Smooth muscle cell (in vitro differentiated cells): ENCODE data around the gene FCGBP. TPM values are rescaled to one million over a fixed set of nuclear protein-coding genes. Genes with fewer than 3 reads are reported as not detected.

Experiments used
- DNase-seq: peaks from one replicate; lab custom pipeline; 2025; ENCODE audit not compliant: unreplicated experiment; lab: John Stamatoyannopoulos, UW
- H2AFZ ChIP-seq: fragments of 200-600 bp; sonication (generic); 2 replicates; pipeline ENCODE4 v1.6.0; 2016; ENCODE audit warnings: antibody characterized with exemption, low read depth, mild to moderate bottlenecking
- H3F3A ChIP-seq: fragments of 200-600 bp; sonication (generic); 2 replicates; pipeline ENCODE4 v1.6.0; 2017; ENCODE audit warnings: antibody characterized with exemption, low read depth
- H3K27ac ChIP-seq: fragments of 200-600 bp; sonication (generic); 2 replicates; pipeline ENCODE4 v1.5.1; 2016; ENCODE audit warnings: low read depth, mild to moderate bottlenecking
- H3K27me3 ChIP-seq: fragments of 200-600 bp; sonication (generic); 2 replicates; pipeline ENCODE4 v1.6.1; 2016; ENCODE audit warnings: low read depth, mild to moderate bottlenecking
- H3K36me3 ChIP-seq: fragments of 200-600 bp; sonication (generic); 2 replicates; pipeline ENCODE4 v1.5.1; 2016; ENCODE audit warnings: low read depth
- H3K4me1 ChIP-seq: fragments of 200-600 bp; sonication (generic); 2 replicates; pipeline ENCODE4 v1.5.1; 2016; ENCODE audit warnings: low read depth
- H3K4me2 ChIP-seq: fragments of 200-600 bp; sonication (generic); 2 replicates; pipeline ENCODE4 v1.6.0; 2016; ENCODE audit warnings: mild to moderate bottlenecking
- H3K4me3 ChIP-seq: fragments of 200-600 bp; sonication (generic); 2 replicates; pipeline ENCODE4 v1.5.1; 2016; ENCODE audit warnings: mild to moderate bottlenecking
- H3K79me2 ChIP-seq: fragments of 200-600 bp; sonication (generic); 2 replicates; pipeline ENCODE4 v1.6.0; 2016; ENCODE audit warnings: low read depth, mild to moderate bottlenecking
- H3K9ac ChIP-seq: fragments of 200-600 bp; sonication (generic); 2 replicates; pipeline ENCODE4 v1.6.0; 2016; ENCODE audit warnings: low read depth
- H3K9me3 ChIP-seq: fragments of 200-600 bp; sonication (generic); replicated peaks from 2 replicates; pipeline ENCODE4 v1.5.1; 2016; ENCODE audit warnings: low read depth
- H4K20me1 ChIP-seq: fragments of 200-600 bp; sonication (generic); 2 replicates; pipeline ENCODE4 v1.6.0; 2016; ENCODE audit warnings: low read depth
- WGBS: methylation state at CpG from one replicate; pipeline ENCODE4 v1.1.7; 2016; ENCODE audit warnings: low lambda C conversion rate; 5-methylcytosine and 5-hydroxymethylcytosine counted together
- polyA plus RNA-seq: library from polyadenylated mRNA; unstranded; fragments of >200 nt; fragmentation: Nextera tagmentation; extraction: Ambion mirVana; gene quantifications from 2 replicates; pipeline ENCODE4 v1.2.1, GENCODE V29; 2016
- total RNA-seq: library from RNA; depleted of rRNA; stranded (reverse); fragments of >200 nt; gene quantifications from 2 replicates; pipeline ENCODE4 v1.2.3, GENCODE V29; 2014
- TF ChIP-seq, protein P1 (sequence below): fragments of 200-600 bp; sonication (generic); IDR thresholded peaks from 2 replicates; pipeline ENCODE4 v1.5.1; 2017; ENCODE audit warnings: borderline replicate concordance, mild to moderate bottlenecking, antibody characterized with exemption; ENCODE audit not compliant: insufficient read depth, poor library complexity, severe bottlenecking

Gene FCGBP
- total and polyA plus RNA-seq, 2 experiments from 2014 or later = 0.15 to 0.18 TPM

- no peak overlapping the region for H3K27ac ChIP-seq
- no peak overlapping the region for H3K4me2 ChIP-seq
- TF ChIP-seq, protein P1, sequence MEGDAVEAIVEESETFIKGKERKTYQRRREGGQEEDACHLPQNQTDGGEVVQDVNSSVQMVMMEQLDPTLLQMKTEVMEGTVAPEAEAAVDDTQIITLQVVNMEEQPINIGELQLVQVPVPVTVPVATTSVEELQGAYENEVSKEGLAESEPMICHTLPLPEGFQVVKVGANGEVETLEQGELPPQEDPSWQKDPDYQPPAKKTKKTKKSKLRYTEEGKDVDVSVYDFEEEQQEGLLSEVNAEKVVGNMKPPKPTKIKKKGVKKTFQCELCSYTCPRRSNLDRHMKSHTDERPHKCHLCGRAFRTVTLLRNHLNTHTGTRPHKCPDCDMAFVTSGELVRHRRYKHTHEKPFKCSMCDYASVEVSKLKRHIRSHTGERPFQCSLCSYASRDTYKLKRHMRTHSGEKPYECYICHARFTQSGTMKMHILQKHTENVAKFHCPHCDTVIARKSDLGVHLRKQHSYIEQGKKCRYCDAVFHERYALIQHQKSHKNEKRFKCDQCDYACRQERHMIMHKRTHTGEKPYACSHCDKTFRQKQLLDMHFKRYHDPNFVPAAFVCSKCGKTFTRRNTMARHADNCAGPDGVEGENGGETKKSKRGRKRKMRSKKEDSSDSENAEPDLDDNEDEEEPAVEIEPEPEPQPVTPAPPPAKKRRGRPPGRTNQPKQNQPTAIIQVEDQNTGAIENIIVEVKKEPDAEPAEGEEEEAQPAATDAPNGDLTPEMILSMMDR = no peak
- H3F3A ChIP-seq = no peaks in the 10 kb centered on the region
- H3K4me3 ChIP-seq = no peak overlapping the region
- no peak overlapping the region for H2AFZ ChIP-seq
- H3K27me3 ChIP-seq = no peaks in the 10 kb centered on the region
- no peaks in the 10 kb centered on the region for H4K20me1 ChIP-seq
- no peaks in the 10 kb centered on the region for H3K9me3 ChIP-seq
- no peaks in the 10 kb centered on the region for H3K36me3 ChIP-seq
- H3K4me1 ChIP-seq = no peaks in the 10 kb centered on the region
- no peak overlapping the region for H3K9ac ChIP-seq
- 94% methylated on average over 20 of the region's 20 CpGs for WGBS
- DNase-seq = no peak
- no peaks in the 10 kb centered on the region for H3K79me2 ChIP-seq
These were observed 20.6 kb downstream of the FCGBP start for GRCh38 chr19:39913682-39914333.

GRCh38 chr19:39908803-39909202, 25.6 kb downstream of the FCGBP start:
- H3K4me2 ChIP-seq = no peak overlapping the region
- H3K4me1 ChIP-seq = no peaks in the 10 kb centered on the region
- DNase-seq = no peak
- no peak overlapping the region for H2AFZ ChIP-seq
- no peaks in the 10 kb centered on the region for H3K79me2 ChIP-seq
- TF ChIP-seq, protein P1 = no peak
- H3K36me3 ChIP-seq = no peaks in the 10 kb centered on the region
- H3F3A ChIP-seq = no peaks in the 10 kb centered on the region
- no peak overlapping the region for H3K27ac ChIP-seq
- 82% methylated on average over 6 of the region's 6 CpGs for WGBS
- H3K4me3 ChIP-seq = no peak overlapping the region
- H3K9ac ChIP-seq = no peak overlapping the region
- no peaks in the 10 kb centered on the region for H3K27me3 ChIP-seq
- no peaks in the 10 kb centered on the region for H3K9me3 ChIP-seq
- H4K20me1 ChIP-seq = no peaks in the 10 kb centered on the region

DNA sequence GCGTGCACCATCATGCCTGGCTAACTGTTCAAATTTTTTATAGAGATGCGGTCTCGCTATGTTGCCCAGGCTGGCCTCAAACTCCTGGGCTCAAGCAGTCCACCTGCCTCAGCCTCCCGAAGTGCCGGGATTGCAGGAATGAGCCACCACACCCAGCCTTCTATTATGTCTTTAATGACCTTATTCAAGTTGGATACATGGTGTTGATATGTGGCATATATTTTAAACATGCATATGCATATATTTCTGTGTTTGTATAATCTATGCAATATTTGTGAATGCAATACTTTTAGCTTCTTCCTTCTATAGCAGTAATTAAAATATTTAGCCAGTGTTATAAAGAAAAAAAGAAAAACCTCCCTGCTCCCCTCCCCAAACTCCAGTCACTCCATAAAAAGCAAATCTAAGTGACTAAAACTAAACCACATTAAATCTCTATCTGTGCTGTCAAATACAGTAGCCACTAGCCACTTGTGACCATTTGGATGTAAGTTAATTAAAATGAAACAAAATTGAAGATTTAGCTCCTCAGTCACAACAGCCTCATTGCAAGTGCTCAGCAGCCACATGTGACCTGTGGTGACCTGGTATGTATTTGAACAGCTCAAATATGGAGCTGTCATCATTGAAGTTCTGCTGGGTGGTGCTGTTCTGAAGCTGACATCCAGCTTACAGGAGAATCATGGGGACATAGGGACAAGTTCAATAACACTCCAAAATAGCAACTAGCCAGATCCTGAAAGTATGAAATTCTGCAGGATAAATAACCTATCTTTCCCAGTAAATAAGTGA, 27.4 kb downstream of the FCGBP start:
- H3K9ac ChIP-seq = no peak overlapping the region
- no peak overlapping the region for H2AFZ ChIP-seq
- no peak overlapping the region for H3K27ac ChIP-seq
- H3K9me3 ChIP-seq = no peaks in the 10 kb centered on the region
- no peaks in the 10 kb centered on the region for H3K27me3 ChIP-seq
- no peaks in the 10 kb centered on the region for H4K20me1 ChIP-seq
- H3K4me2 ChIP-seq = no peak overlapping the region
- TF ChIP-seq, protein P1 = no peak
- H3K79me2 ChIP-seq = no peaks in the 10 kb centered on the region
- WGBS = 92% methylated on average over 5 of the region's 5 CpGs
- no peak overlapping the region for H3K4me3 ChIP-seq
- DNase-seq = no peak
- H3K4me1 ChIP-seq = no peaks in the 10 kb centered on the region
- no peaks in the 10 kb centered on the region for H3F3A ChIP-seq
- no peaks in the 10 kb centered on the region for H3K36me3 ChIP-seq
